ENCODE measurements around the gene CPO. TPM values are rescaled to one million over a fixed set of nuclear protein-coding genes. Genes with fewer than 3 reads are reported as not detected.
A peak's percentile ranks its signal among the peaks of the same experiment; 100 is the strongest.

Gene CPO
- total and polyA plus RNA-seq, 12 donors = 0.07 to 0.59 (median 0.35) TPM; not detected in 7

GRCh38 chr2:207012461-207012860, 73.1 kb downstream of the CPO start:
- ATAC-seq (peak in 1 of 8 donors; percentile 44), DNase-seq (no peak)
- Histone ChIP-seq H3K27ac (peak overlapping the region in 1 of 10 donors; percentile 36), H3K4me1 (no peaks in the 10 kb centered on the region), H3K27me3 (no peaks in the 10 kb centered on the region), H3K4me3 (no peak overlapping the region), H3K9me3 (no peaks in the 10 kb centered on the region), H3K36me3 (no peaks in the 10 kb centered on the region)
- WGBS, 2 donors = 47 to 65% methylated on average over 1 of the region's 1 CpG
- TF ChIP-seq CTCF (IDR thresholded peaks at IDR 0.05) = no peak
- intact Hi-C loops (cut with DNase I) = no loop called here

- Histone ChIP-seq H3K36me3 (no peaks in the 10 kb centered on the region), H3K27me3 (no peaks in the 10 kb centered on the region), H3K9me3 (no peaks in the 10 kb centered on the region), H3K27ac (no peak overlapping the region), H3K4me1 (no peaks in the 10 kb centered on the region), H3K4me3 (no peak overlapping the region)
- no peak for ATAC-seq
- TF ChIP-seq CTCF (IDR thresholded peaks at IDR 0.05) = no peak
- 72 to 83% methylated on average over 2 of the region's 2 CpGs for WGBS, 2 donors
- no peak for DNase-seq
- intact Hi-C loops (cut with DNase I) = no loop called here
Observed at GRCh38 chr2:207014424-207014823, 75.1 kb downstream of the CPO start.

GRCh38 chr2:207015901-207016300, 76.6 kb downstream of the CPO start:
- Histone ChIP-seq H3K27ac (no peak overlapping the region), H3K4me3 (no peak overlapping the region), H3K36me3 (no peaks in the 10 kb centered on the region), H3K4me1 (no peaks in the 10 kb centered on the region), H3K27me3 (no peaks in the 10 kb centered on the region), H3K9me3 (no peaks in the 10 kb centered on the region)
- no peak for ATAC-seq
- intact Hi-C loops (cut with DNase I) = no loop called here
- WGBS, 2 donors = 47 to 56% methylated on average over 3 of the region's 3 CpGs
- no peak for TF ChIP-seq CTCF (IDR thresholded peaks at IDR 0.05)
- DNase-seq = no peak

Other genes starting within 250 kb of the CPO start
- not detected for gene DYTN, start 221.1 kb upstream of the CPO start, total RNA-seq
- gene DYTN, start 221.1 kb upstream of the CPO start, polyA plus RNA-seq = not detected
- 1 to 10 TPM in 6 of 10 donors, under 1 TPM in 4; 0.76 to 2.8 (median 1.1) TPM for gene MDH1B, start 174.2 kb upstream of the CPO start, total RNA-seq
- 1 to 10 TPM in 1 of 2 donors, under 1 TPM in 1; 0.12 to 1.0 TPM for gene MDH1B, start 174.2 kb upstream of the CPO start, polyA plus RNA-seq
- 10 to 100 TPM; 36.3 to 46.9 (median 42.6) TPM for gene FASTKD2, start 173.9 kb upstream of the CPO start, total RNA-seq
- gene FASTKD2, start 173.9 kb upstream of the CPO start, polyA plus RNA-seq = 10 to 100 TPM in 1 of 2 donors, 1 to 10 TPM in 1; 8.2 to 22.8 TPM
- gene KLF7, start 226.4 kb downstream of the CPO start, total RNA-seq = 10 to 100 TPM; 21.8 to 51.8 (median 30.8) TPM
- 1 to 10 TPM; 5.0 to 5.6 TPM for gene KLF7, start 226.4 kb downstream of the CPO start, polyA plus RNA-seq

All from heart right ventricle (tissue), 16 donors.